ENCODE measurements around the gene IPPK. TPM values are rescaled to one million over a fixed set of nuclear protein-coding genes. Genes with fewer than 3 reads are reported as not detected.

Gene IPPK
- total RNA-seq, 1 experiment from 2014 or later = 15.4 TPM

GRCh38 chr9:92711146-92711545, 41.2 kb upstream of the IPPK start:
- no peak overlapping the region for H2AFZ ChIP-seq (ENCODE audit: low read depth, low read length, poor library complexity, severe bottlenecking)
- ATAC-seq (no peak), DNase-seq (ENCODE audit: low read depth, low spot score) (no peak)
- no peaks in the 10 kb centered on the region; the same call in 1 of the 2 replicates for H4K20me1 ChIP-seq (ENCODE audit: insufficient read depth)
- H3K27ac ChIP-seq (ENCODE audit: low read depth, low read length) = no peak overlapping the region
- H3K4me2 ChIP-seq (ENCODE audit: low read length) = no peak overlapping the region
- no peaks in the 10 kb centered on the region; the same call in 1 of the 2 replicates for H3K79me2 ChIP-seq (ENCODE audit: insufficient read depth, low read length)
- BruUV-seq (replicated peaks) = no TSS peak
- TF ChIP-seq TCF7L2 (IDR thresholded peaks at IDR 0.05; ENCODE audit: borderline replicate concordance, extremely low read depth, insufficient read depth, insufficient read length) = no peak
- TF ChIP-seq CBX3 (IDR thresholded peaks at IDR 0.05; ENCODE audit: low read depth) = no peak
- no peak for TF ChIP-seq CTCF (IDR thresholded peaks at IDR 0.05 in 2 of 3, conservative IDR thresholded peaks at IDR 0.05 in 1 of 3; ENCODE audit: borderline replicate concordance in 1 of 3, insufficient read depth in 1 of 3, low read depth in 2 of 3, low read length in 2 of 3)
- no peak for TF ChIP-seq POLR2AphosphoS5 (IDR thresholded peaks at IDR 0.05; ENCODE audit: low read depth, low read length)
- TF ChIP-seq CEBPB (IDR thresholded peaks at IDR 0.05; ENCODE audit: low read depth) = no peak
- no peak for TF ChIP-seq ZBTB33 (IDR thresholded peaks at IDR 0.05; ENCODE audit: extremely low read depth, insufficient replicate concordance, low read length)
- no peak for TF ChIP-seq SIN3A (IDR thresholded peaks at IDR 0.05; ENCODE audit: low read depth)
- no peak for TF ChIP-seq EGR1 (IDR thresholded peaks at IDR 0.05; ENCODE audit: low read depth)
- POLR2A ChIA-PET = no interaction called here
- H3K9me3 ChIP-seq (ENCODE audit: control insufficient read depth in 1 of 2, insufficient read depth in 1 of 2, low read depth in 1 of 2, low read length in 2 of 2) = no peaks in the 10 kb centered on the region
- H3K9me2 ChIP-seq (ENCODE audit: insufficient read depth) = no peaks in the 10 kb centered on the region
- RAD21 ChIA-PET (ENCODE audit: low non-redundant PET in 1 of 2, low total read pairs in 2 of 2, uncharacterized antibody in 2 of 2, unreplicated experiment in 2 of 2) = no interaction called here
- H3K27me3 ChIP-seq (ENCODE audit: insufficient read depth, low read length) = no peaks in the 10 kb centered on the region
- peaks cover 0 to 16% of the 10 kb centered on the region in 2 experiments; a peak in 3 of 4 replicates for H3K4me1 ChIP-seq (ENCODE audit: control insufficient read depth in 1 of 2, insufficient read depth in 2 of 2, low read length in 2 of 2)
- CTCF ChIA-PET = no interaction called here
- intact Hi-C loops (cut with micrococcal nuclease) = no loop called here
- H3K9ac ChIP-seq (ENCODE audit: low read length) = no peak overlapping the region
- peaks cover 31 to 36% of the 10 kb centered on the region in 2 experiments; a peak in 3 of 4 replicates for H3K36me3 ChIP-seq (ENCODE audit: control insufficient read depth in 1 of 2, insufficient read depth in 2 of 2, low read length in 2 of 2)
- H3K4me3 ChIP-seq (replicated peaks in 1 of 2; ENCODE audit: low read depth in 1 of 2, low read length in 2 of 2) = no peak overlapping the region

All from HCT116 (cell line).